ENCODE results near the gene HAND1.

Gene HAND1

DNA sequence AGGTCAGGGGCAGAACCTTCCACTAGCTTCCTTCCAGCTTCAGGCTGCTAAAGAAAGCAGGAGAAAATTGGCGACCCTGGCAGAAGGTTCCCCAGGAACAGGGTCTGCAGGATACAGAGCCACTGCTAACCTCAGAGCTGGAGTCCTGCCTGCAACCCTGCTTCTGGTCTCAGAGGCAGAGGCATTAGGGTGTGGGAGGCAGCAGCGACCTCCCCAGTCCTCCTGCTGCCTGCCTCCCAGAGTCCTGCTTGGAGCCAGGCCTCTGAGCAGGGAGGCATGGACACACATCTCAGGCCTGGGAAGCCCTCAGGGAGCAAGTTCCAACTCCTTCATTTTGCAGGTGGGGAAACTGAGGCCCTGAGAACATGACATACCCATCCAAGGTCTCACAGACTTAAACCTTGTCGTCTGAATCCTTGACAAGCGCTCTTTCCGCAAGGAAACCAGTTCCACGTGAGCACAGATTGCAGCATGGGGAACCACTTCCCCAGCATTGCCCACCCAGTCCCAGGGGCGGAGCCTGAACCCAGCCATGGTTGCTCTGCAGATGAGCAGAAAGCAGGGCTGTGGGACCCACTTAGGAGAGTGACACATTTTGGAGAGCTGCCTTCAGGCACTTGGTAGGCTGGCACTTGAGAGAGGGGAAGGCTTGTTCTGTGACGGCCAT is 28.2 kb upstream of the HAND1 start:
- in situ Hi-C loops (cut with HindIII; ENCODE audit: low sequenced_read_pairs), result no loop called here

DNA sequence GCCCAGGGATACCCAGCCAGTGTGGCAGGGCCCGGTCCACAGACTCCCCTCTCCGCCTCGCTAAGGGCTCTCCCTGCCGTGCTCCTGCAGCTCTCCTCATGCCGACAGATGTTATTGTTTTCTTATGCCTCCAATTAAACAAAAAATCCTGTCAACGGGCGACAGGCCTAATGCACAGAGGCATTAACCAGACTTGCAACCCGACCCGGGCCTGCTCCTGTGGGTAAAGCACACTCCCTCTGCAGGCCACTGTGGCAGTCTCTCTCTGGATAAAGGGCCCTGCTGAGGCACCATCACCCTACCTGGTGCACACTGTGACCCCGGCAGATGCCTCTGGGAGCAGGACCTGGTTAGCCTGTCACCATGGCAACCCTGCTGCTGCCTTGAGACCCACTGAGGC is 27.5 kb upstream of the HAND1 start:
- in situ Hi-C loops (cut with HindIII; ENCODE audit: low sequenced_read_pairs), result no loop called here

DNA sequence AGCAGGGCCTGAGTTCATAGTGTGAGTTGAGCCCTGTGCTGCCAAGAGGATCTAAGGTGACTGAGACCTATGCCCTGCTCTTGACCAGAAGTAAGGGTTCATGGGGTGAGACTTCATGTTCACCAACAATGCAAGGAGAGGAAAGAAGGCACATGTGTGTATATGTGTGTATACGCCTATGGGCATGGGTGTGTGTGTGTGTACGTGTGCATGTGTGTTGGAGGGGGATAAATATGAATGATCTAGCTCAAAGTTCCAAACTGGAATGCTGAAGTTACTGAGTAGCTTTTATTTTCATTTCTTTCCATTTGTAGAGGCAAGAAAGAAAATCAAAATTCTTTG is 25.6 kb upstream of the HAND1 start:
- in situ Hi-C loops (cut with HindIII; ENCODE audit: low sequenced_read_pairs), result no loop called here

DNA sequence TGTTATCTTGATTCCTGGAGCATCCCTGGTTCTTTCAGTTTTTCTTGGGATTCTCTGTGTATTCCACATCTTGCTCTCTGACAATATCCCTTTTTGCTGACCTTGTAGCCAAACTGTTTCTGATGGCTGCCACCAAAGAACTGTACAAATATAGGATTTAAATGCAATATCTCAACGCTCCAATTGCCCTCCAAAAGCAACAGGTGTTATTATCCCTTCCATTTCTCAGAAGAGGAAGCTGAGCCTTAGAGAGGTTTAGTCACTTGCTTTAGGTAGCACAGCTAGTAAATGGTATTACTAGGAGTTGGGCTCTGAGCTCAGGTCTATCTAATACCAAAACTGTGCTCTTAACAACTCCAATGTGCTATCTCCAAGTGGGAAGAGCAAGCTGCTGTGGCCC is 24.2 kb upstream of the HAND1 start:
- in situ Hi-C loops (cut with HindIII; ENCODE audit: low sequenced_read_pairs), result no loop called here

DNA sequence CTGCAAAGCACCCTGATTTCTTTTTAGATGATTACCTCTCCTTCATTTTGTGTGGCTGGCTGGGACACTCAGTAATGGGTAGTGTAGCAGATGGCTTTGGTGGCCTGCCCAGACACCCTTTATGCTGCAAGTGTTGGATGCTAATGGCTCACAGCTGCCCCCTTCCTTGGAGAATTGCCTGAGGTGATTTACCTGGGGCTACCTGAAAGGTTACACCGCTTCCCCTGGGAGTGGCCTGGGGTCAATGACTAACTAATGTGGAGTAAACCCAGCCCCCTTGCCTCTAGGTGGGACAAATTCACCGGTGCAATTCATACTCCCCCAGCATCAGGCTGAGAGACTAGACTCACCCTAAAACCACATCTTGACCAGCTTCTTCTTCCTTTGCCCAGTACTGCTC is 23.5 kb upstream of the HAND1 start:
- in situ Hi-C loops (cut with HindIII; ENCODE audit: low sequenced_read_pairs), result no loop called here

DNA sequence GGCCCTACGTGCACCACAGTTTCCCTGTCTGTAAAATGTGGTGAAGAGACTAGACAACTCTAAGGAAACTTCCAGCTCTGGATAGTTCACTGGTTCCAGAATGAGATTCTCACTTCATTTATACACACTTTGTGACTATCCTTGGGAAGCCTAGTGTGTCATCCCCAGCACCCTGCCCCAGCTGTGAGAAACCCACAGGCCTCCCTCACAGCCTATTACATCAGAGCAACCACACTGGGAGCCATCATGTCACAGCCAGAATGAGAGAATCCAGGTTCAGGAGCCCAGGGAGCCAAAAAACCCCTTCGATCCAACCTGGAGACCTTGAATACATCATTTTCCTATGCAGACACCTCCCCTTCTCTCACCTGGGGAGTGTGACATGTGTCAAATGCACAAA is 21.0 kb upstream of the HAND1 start:
- in situ Hi-C loops (cut with HindIII; ENCODE audit: low sequenced_read_pairs), result no loop called here

DNA sequence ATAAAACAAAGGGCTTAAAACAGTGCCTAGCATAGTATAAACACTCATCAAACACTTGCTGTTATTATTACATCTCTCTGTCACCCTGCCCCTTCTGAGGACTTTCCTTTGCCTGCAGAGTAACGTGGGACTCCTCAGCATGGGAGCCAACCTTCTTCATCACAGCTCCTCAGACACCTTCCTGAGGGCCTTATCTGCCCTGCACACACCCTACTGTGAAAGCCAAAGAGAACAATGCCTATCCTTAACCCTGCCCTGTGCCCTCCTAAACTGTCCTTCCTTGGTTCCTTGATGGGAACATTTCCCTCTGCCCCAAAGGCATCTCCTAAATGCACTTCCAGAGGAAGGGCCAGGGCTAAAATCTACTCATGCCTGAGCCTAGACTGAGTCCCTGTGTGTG is 20.6 kb upstream of the HAND1 start:
- in situ Hi-C loops (cut with HindIII; ENCODE audit: low sequenced_read_pairs), result no loop called here

DNA sequence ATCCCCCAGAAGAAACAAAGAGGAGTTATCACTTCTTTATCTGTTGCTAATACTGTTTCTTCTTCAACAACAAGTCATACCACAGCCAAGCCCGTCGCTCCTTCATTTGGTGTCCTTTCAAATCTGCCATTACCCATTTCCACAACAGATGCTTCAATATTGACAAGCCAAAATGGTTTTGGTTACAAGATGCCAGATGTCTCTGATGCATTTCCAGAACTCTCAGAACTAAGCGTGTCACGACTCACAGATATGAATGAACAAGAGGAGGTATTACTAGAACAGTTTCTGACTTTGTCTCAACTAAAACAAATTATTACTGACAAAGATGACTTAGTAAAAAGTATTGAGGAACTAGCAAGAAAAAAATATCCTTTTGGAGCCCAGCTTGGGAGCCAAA is 16.0 kb upstream of the HAND1 start:
- in situ Hi-C loops (cut with HindIII; ENCODE audit: low sequenced_read_pairs), result no loop called here

DNA sequence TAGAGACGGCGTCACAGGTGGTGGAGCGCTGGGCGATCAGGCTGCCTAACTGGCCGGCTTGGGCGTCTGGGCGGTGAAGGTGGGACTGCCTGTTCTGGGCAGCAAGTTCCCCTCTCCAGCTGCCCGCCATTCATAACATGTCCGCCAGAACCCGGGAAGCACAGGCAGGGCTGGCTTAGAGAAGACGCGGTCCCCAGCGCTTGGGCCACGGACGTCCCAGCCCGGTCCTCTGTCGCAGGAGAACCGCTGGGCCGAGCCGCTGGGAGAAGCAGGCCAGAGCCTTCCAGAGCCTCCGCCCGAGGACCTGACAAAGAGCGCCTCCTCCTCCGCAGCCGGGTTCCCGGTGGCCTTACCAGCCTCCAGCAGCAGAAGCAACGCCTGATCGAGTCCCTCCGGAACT is 15.2 kb upstream of the HAND1 start:
- in situ Hi-C loops (cut with HindIII; ENCODE audit: low sequenced_read_pairs), result no loop called here

DNA sequence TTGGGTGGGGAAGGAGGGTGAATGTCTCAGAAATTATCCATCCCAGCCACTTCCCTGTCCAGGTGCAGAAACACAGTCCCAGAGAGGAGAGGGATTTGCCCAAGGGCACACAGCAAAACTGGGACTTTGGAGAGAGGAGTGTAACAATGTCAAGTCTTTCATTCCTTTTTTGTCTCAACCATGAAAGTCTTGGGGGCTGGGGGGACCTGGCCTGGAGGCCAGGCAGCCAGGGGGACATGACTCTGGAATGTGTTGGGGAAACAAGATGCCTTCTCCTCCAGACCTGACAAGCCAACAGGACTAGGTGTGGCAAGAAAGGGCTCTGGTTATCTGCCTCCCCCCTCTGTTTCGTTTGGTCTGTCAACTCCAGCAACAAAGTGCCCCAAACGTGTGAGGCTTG is 13.9 kb upstream of the HAND1 start:
- in situ Hi-C loops (cut with HindIII; ENCODE audit: low sequenced_read_pairs), result no loop called here

DNA sequence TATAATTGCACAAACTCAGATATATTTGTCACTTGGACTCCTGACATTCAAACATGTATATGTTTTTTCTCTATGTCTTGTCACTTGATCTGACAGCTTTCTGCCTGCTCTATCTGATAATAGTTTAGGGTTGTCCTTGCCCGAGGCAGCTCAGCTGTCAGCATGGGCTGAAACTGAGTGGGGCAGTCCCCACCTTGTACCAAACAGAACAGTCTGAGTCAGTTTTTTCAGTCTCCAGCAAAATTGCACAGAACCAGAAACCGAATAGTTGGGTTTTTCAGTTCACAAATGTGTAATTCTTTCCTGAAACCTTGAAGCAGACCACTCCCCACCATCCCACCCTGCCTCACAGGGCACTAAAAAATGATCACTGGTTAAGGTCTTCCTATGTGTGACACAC is 9.5 kb upstream of the HAND1 start:
- in situ Hi-C loops (cut with HindIII; ENCODE audit: low sequenced_read_pairs), result no loop called here

DNA sequence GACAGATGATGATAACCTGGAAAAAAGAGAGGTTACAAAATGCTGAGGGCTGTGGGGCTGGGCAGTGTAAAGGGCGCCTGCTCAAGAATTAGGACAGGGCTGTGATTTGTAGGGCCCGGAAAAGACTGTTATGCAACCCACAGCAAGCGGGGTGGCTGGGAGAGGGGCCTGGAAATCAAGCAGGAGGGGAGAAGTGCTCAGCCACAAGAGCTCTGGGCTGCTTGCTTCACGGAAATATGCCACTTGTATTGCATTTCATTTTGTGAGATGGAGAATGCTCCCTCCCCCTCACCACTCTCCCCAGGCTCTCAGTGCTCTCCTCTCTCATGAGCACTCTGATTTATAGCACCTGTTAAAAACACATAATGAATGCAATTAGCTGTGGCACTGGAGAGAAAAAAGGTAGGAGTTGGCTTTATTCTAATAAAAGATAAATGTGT is 8.4 kb upstream of the HAND1 start:
- in situ Hi-C loops (cut with HindIII; ENCODE audit: low sequenced_read_pairs), result no loop called here

DNA sequence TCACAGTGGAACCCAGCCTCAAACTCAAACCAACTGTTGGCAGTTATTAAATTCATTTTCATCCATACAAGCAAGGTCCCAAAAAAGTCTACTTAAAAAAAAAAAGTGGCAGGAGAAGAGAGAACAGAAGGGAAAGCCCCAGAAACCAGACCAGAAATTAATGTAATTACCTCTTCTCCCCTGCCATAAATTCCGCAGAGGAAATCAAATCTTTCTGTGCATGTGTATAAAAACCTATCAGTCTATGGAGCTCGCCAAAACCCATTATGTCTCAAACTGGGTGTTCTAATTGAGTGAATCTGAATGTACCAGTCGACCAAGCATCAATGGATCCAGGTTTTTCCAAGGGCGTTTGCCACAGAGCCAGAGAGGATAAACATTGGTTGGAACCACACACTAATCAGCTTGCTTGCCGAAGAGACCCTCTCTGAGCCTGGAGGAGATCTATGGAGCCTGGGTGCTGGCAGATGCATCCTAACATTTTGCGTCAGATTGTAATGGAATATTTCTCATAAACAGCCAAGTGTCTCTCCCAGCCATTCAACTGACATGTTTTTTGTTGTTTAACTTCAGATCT is 7.9 kb upstream of the HAND1 start:
- in situ Hi-C loops (cut with HindIII; ENCODE audit: low sequenced_read_pairs), result no loop called here

DNA sequence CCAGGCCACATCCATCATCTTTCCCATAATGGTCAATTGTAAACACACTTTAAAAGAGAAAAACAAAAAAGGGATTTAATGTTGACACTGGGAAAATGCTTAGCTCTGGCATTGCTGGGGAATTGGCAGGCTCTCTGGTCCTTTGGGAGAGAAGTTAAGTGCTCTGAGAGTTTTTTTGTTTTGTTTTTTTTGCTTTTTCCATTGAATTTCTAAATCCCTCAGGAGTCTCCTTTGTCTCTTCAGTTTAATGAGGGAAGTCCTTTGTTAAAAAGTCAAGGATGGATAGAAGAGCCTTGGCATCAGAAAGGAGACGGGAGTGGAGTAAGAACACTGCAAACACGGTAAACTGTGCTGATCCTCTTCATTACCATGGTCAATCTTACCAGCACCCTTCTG is 7.1 kb upstream of the HAND1 start:
- in situ Hi-C loops (cut with HindIII; ENCODE audit: low sequenced_read_pairs), result no loop called here

DNA sequence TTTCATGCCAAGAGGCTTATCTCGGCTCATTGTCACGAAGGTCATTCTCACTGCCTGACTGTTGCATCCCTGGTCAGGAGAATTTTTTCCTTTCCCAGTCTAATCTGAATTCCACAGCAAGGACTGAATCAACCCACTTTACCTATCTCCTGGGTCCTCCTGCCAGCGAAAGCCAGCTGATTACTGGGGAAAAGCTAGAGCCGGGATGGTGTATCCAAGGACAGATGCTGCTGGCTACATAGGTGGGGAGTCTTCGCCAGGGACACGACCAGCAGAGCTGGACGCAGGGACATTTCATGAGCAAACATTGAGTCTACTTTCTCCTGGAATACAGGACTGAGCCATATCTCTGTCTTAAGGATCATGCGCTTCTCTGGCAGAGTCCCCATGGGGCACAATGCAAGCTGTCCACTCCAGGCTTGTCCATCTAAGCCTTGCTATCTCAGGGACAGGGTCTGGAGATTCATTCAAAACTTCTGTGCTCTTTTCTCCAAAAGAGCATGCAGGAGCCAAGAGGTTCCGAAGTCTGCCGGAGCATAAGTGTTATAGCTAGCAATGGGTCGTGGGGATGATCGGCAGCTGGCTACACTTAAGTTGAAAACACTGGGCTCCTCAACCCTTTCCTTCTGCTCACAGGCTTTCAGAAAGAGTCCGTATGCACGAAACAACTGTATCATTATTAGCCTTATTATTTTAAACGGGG is 6.5 kb upstream of the HAND1 start:
- in situ Hi-C loops (cut with HindIII; ENCODE audit: low sequenced_read_pairs), result no loop called here

DNA sequence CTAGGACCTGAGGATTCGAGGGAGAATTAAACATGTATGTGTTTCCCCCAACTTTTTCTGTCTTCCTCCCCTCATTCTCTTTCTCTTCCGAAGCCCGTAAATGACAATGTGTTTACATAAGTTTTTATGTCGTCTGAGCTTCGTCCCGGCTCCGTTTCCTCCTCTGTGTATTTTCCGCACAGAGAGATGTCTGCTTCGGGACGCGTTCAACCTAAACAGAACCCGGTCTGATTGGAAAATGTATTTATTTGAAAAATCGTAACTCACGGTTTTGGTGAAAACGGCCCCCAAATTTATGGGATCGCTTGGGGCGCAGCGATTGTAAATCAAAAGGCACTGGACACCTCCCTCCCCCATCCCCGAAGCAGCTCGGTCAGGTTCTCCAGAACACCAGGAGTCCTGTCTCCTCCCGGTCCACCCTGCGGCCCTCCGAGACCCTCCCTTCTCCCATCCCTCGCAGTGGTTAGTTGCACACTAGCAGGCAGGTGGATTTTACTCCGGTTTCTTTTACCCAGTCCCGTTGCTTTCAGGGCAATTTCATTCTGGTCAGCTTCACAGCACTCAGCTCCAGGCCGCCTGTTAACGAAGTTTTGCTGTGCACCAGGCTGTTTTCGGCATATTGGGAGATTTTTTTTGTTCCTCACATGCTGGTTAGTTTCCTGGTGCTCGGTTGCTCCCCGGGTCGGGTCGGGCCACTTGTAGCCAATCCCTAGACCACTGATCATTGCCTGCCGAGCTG is 5.8 kb upstream of the HAND1 start:
- in situ Hi-C loops (cut with HindIII; ENCODE audit: low sequenced_read_pairs), result no loop called here

DNA sequence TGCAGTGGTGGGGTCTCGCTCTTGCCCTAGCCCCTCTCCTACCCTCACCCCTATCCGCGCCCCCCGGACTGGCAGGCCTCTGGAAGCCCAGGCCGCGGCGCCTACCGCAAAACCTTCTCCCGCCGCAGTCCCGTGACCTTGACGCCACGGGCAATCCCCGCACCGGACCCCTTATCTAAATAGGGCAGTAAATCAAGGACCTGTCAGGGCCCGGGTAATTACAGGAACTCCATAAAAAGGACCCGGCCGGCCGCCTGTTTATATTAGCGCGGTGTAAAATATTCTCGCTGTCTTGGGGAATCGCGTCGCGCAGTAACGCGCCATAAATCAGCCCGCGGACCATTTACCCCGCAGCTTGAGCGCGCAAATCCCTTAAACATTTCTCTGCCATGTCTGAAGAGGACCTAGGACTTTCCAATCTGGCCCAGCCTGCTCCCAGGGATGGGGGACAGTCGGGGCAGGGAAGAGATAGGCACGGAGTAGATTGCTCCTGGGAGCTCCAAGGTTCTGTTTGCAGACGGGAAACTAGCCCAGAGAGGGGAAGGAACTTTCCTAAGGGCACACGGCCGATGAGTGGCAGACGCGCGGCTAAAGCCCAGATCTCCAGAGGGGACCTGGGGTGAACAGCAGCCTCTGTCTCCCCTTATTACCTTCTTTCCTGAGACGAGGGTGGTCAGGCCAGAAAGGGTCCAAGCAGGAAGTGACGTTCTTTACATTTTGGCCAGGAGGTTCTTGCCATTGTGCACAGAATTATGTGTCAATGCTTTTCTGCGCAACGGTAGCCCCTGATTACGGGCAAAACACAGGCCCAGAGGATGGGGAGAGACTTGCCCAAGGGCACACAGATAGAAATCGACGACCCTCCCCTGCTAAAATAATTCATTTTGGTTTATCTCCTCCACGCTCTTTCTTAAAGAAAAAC is 4.8 kb upstream of the HAND1 start:
- in situ Hi-C loops (cut with HindIII; ENCODE audit: low sequenced_read_pairs), result no loop called here

DNA sequence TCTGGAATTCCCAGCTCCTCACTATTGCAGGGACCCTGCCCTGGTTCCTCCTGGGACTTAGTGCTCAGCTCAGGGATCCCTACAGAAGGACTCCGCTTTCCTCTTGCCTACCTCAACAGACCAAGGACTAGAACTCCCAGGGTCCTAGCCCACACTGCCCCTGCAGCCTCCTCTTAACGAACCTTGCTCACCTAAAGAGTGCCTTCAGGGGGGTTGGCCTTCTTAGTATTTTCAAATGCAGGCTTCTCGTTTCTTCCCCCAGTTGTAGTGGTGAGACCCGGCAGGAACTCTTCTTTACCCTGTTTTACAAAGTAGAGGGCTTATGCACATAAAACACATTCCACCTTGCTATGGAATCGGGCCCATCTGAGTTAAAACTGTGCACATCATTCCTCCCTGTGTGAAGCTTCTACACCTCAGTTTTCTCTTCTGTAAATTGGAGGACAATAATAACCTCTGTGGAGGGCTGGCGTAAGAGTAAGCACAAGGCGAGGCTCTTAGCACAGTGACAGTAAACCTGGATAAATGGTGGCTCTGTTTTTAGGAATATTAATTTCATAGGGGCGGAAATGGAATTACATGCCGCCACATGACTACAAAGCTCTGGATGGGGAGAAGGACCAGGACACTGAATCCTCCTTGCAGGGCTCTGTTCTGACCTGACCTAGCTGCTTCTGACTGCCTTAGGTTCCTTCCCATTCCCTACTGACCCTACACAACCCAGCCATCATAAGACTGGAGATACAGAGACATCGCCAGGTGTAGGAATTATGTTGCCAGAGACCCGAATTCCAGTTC is 3.8 kb upstream of the HAND1 start:
- in situ Hi-C loops (cut with HindIII; ENCODE audit: low sequenced_read_pairs), result no loop called here

DNA sequence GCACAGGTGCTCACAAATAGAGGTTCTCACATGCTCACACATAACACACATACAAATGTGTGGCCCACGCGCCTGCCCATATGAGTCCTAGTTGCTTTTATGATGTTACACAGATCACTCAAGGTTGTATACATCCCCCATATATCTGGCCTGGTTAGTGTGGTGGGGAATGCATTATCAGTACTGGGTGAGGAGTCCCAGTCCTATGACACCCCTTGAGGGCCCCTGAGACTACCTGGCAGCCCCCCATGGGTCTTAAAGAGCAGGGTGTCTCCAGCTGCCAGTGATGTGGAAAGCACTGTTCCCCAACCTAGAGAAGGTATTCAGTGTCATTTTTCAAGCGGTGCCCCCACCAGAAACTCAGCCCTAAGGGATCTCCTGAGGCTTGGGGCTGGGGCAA is 2.8 kb upstream of the HAND1 start:
- in situ Hi-C loops (cut with HindIII; ENCODE audit: low sequenced_read_pairs), result no loop called here

Measured in DLD1 (cell line).